Measurements from ENCODE around the gene PICALM.

- TF ChIP-seq CTCF (IDR thresholded peaks at IDR 0.05) = no peak
- TF ChIP-seq EZH2 (IDR thresholded peaks at IDR 0.05) = no peak
- TF ChIP-seq EZH2phosphoT487 (IDR thresholded peaks at IDR 0.05) = no peak
These were observed 5.3 kb downstream of the PICALM start for GRCh38 chr11:86063536-86063935.

Data from neural progenitor cell (in vitro differentiated cells).